HG02759 (cell line): Measurements from ENCODE around the gene SEC14L3.
"Not testable (repeated sequence)": the region's sequence is repeated elsewhere in the genome, so short reads cannot be mapped to it uniquely, and the experiment has no call there.

Experiments used
- ATAC-seq: cut with Tn5 transposase; IDR thresholded peaks from one replicate; pipeline ENCODE4 v1.9.1; 2021; ENCODE audit warnings: mild to moderate bottlenecking, moderate library complexity; ENCODE audit not compliant: unreplicated experiment

The SEC14L3 gene

GRCh38 chr22:30486661-30487115 lies 14.9 kb upstream of the SEC14L3 start:
- no peak for ATAC-seq

GRCh38 chr22:30486118-30486517 lies 14.3 kb upstream of the SEC14L3 start:
- no peak for ATAC-seq

GRCh38 chr22:30485362-30485988 lies 13.7 kb upstream of the SEC14L3 start:
- peak; percentile 60 for ATAC-seq

GRCh38 chr22:30483169-30483568 lies 11.4 kb upstream of the SEC14L3 start:
- no peak for ATAC-seq

GRCh38 chr22:30481711-30482110 lies 9.9 kb upstream of the SEC14L3 start:
- ATAC-seq, result no peak

- ATAC-seq, result no peak
These were observed 8.2 kb upstream of the SEC14L3 start for GRCh38 chr22:30479981-30480380.

GRCh38 chr22:30474683-30475424 lies 3.0 kb upstream of the SEC14L3 start:
- ATAC-seq, result no peak

- no peak for ATAC-seq
These were observed 2.3 kb upstream of the SEC14L3 start for GRCh38 chr22:30474121-30474520.

- ATAC-seq, result no peak
These were observed 1.3 kb upstream of the SEC14L3 start for GRCh38 chr22:30472994-30473720.

GRCh38 chr22:30470655-30471054 lies 1.2 kb downstream of the SEC14L3 start:
- no peak for ATAC-seq

GRCh38 chr22:30469165-30469564 lies 2.7 kb downstream of the SEC14L3 start:
- ATAC-seq, result no peak

GRCh38 chr22:30460555-30460954 lies 11.3 kb downstream of the SEC14L3 start:
- ATAC-seq, result not testable (repeated sequence)

GRCh38 chr22:30460147-30460546 lies 11.7 kb downstream of the SEC14L3 start:
- ATAC-seq, result no peak

- no peak for ATAC-seq
These were observed 12.4 kb downstream of the SEC14L3 start for GRCh38 chr22:30459181-30460052.

- no peak for ATAC-seq
These were observed 13.8 kb downstream of the SEC14L3 start for GRCh38 chr22:30457981-30458380.

- no peak for ATAC-seq
These were observed 16.6 kb downstream of the SEC14L3 start for GRCh38 chr22:30455075-30455840.

- ATAC-seq, result no peak
These were observed 17.9 kb downstream of the SEC14L3 start for GRCh38 chr22:30453731-30454510.

GRCh38 chr22:30452861-30453260 lies 19.0 kb downstream of the SEC14L3 start:
- no peak for ATAC-seq

- not testable (repeated sequence) for ATAC-seq
These were observed 20.3 kb downstream of the SEC14L3 start for GRCh38 chr22:30451488-30451887.
